ENCODE measurements around the gene SGMS2.

DNA sequence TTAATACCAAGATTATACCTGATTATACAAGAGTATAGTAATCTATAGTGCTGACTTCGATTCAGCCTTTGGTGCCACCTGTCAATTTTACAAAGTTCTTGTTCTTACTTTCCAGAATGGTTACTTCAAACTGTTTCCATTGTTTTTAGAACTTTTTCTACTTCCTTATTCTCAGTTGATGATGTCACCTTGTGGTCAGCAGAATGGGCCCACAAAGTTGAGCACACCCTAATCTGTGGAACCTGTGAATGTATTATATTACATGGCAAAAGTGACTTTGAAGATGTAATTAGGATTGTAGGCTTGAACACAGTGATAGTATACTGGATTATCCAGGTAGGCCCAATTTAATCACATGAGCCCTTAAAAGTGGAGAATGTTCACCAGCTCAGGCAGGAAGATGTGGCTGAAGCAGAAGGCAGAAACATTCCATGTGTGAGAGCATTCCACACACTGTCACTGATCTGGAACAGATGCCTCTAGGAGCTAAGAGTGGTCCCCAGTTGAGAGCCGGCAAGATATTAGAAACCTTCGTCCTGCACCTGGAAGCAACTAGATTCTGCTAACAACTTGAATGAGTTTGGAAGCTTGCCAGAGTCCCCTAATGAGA is 6.3 kb upstream of the SGMS2 start:
- TF ChIP-seq, protein P1, sequence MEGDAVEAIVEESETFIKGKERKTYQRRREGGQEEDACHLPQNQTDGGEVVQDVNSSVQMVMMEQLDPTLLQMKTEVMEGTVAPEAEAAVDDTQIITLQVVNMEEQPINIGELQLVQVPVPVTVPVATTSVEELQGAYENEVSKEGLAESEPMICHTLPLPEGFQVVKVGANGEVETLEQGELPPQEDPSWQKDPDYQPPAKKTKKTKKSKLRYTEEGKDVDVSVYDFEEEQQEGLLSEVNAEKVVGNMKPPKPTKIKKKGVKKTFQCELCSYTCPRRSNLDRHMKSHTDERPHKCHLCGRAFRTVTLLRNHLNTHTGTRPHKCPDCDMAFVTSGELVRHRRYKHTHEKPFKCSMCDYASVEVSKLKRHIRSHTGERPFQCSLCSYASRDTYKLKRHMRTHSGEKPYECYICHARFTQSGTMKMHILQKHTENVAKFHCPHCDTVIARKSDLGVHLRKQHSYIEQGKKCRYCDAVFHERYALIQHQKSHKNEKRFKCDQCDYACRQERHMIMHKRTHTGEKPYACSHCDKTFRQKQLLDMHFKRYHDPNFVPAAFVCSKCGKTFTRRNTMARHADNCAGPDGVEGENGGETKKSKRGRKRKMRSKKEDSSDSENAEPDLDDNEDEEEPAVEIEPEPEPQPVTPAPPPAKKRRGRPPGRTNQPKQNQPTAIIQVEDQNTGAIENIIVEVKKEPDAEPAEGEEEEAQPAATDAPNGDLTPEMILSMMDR (IDR thresholded peaks at IDR 0.05): no peak
- TF ChIP-seq POLR2A (IDR thresholded peaks at IDR 0.05): no peak
